CD14-positive monocyte (primary cell): ENCODE results near the gene MXI1. TPM values are rescaled to one million over a fixed set of nuclear protein-coding genes. Genes with fewer than 3 reads are reported as not detected.

Source experiments
- DNase-seq, 3 donors: peaks; one replicate each; pipeline ENCODE4 v3.0.0-alpha.2; 2011 to 2022
- H2AFZ ChIP-seq: 2 replicates; pipeline ENCODE4 v1.6.0; 2012; ENCODE audit warnings: mild to moderate bottlenecking, low read depth, low read length, inconsistent platforms; ENCODE audit not compliant: insufficient read depth, poor library complexity, severe bottlenecking
- H3K27ac ChIP-seq, 2 donors: 1 replicate in 1 of 2; 2 replicates in 1 of 2; pipeline ENCODE4 v1.5.1; 2012 to 2013; ENCODE audit warnings: low read length in 2 of 2, control low read depth in 1 of 2, inconsistent platforms in 1 of 2, low read depth in 1 of 2, mild to moderate bottlenecking in 1 of 2
- H3K27me3 ChIP-seq, 2 donors: one replicate each; pipeline versions ENCODE4 v1.6.0 to v1.6.1; 2011 to 2013; ENCODE audit warnings: low read length in 2 of 2; ENCODE audit not compliant: control insufficient read depth in 2 of 2, insufficient read depth in 2 of 2
- H3K36me3 ChIP-seq, 2 donors: replicated peaks in 1 of 2; 1 replicate in 1 of 2; 2 replicates in 1 of 2; pipeline versions ENCODE4 v1.5.1 to v1.6.1; 2012 to 2013; ENCODE audit warnings: low read length in 2 of 2, control low read depth in 1 of 2, inconsistent platforms in 1 of 2, mild to moderate bottlenecking in 1 of 2; ENCODE audit not compliant: insufficient read depth in 2 of 2, control insufficient read depth in 1 of 2
- H3K4me1 ChIP-seq, 2 donors: 1 replicate in 1 of 2; 2 replicates in 1 of 2; pipeline versions ENCODE4 v1.5.1 to v1.6.1; 2012 to 2013; ENCODE audit warnings: low read length in 2 of 2, control low read depth in 1 of 2, inconsistent platforms in 1 of 2, mild to moderate bottlenecking in 1 of 2, moderate library complexity in 1 of 2; ENCODE audit not compliant: insufficient read depth in 2 of 2, control insufficient read depth in 1 of 2
- H3K4me2 ChIP-seq: replicated peaks from 2 replicates; pipeline ENCODE3; 2012; ENCODE audit warnings: low read length, moderate library complexity, mild to moderate bottlenecking; ENCODE audit not compliant: poor library complexity, severe bottlenecking; ENCODE audit errors: extremely low read depth
- H3K4me3 ChIP-seq, 3 experiments: fragments of 200-600 bp in 1 of 3; sonication (generic) in 1 of 3; replicated peaks in 1 of 3; 1 replicate in 2 of 3; 2 replicates in 1 of 3; pipeline ENCODE4 v1.5.1; 2011 to 2013; ENCODE audit warnings: low read length in 3 of 3, mild to moderate bottlenecking in 3 of 3, control low read depth in 2 of 3, low read depth in 2 of 3, inconsistent platforms in 1 of 3, moderate library complexity in 1 of 3
- H3K79me2 ChIP-seq: 2 replicates; pipeline ENCODE4 v1.6.0; 2012; ENCODE audit warnings: mild to moderate bottlenecking, control low read depth, inconsistent platforms, low read length, moderate library complexity; ENCODE audit not compliant: insufficient read depth
- H3K9ac ChIP-seq: 2 replicates; pipeline ENCODE4 v1.6.0; 2017; ENCODE audit warnings: low read length, mild to moderate bottlenecking; ENCODE audit not compliant: insufficient read depth, poor library complexity, severe bottlenecking
- H3K9me3 ChIP-seq, 2 donors: replicated peaks in 1 of 2; 1 replicate in 1 of 2; 2 replicates in 1 of 2; pipeline versions ENCODE4 v1.5.1 to v1.6.1; 2012 to 2013; ENCODE audit warnings: low read length in 2 of 2, control low read depth in 1 of 2; ENCODE audit not compliant: control insufficient read depth in 1 of 2, insufficient read depth in 1 of 2
- H4K20me1 ChIP-seq: 2 replicates; pipeline ENCODE4 v1.6.0; 2012; ENCODE audit warnings: mild to moderate bottlenecking, low read length, control low read depth, moderate library complexity; ENCODE audit not compliant: insufficient read depth
- H3K27ac Mint-ChIP-seq, 7 donors: one replicate each; pipeline ENCODE4 v1.8.0; 2020; ENCODE audit warnings: mild to moderate bottlenecking in 7 of 7, mixed read lengths in 7 of 7, moderate library complexity in 6 of 7, inconsistent platforms in 2 of 7
- H3K27me3 Mint-ChIP-seq, 3 donors: one replicate each; pipeline ENCODE4 v1.8.0; 2021 to 2022; ENCODE audit warnings: low read depth in 3 of 3, mild to moderate bottlenecking in 3 of 3, mixed read lengths in 3 of 3, moderate library complexity in 3 of 3, inconsistent platforms in 1 of 3
- H3K36me3 Mint-ChIP-seq, 2 donors: one replicate each; pipeline ENCODE4 v1.8.0; 2020; ENCODE audit warnings: mixed read lengths in 2 of 2, inconsistent platforms in 1 of 2, mild to moderate bottlenecking in 1 of 2
- H3K4me1 Mint-ChIP-seq: one replicate; pipeline ENCODE4 v1.8.0; 2020; ENCODE audit warnings: mild to moderate bottlenecking, mixed read lengths
- H3K4me3 Mint-ChIP-seq, 2 donors: one replicate each; pipeline ENCODE4 v1.8.0; 2020; ENCODE audit warnings: mild to moderate bottlenecking in 2 of 2, mixed read lengths in 2 of 2, moderate library complexity in 1 of 2
- H3K9me3 Mint-ChIP-seq, 7 donors: one replicate each; pipeline ENCODE4 v1.8.0; 2020 to 2022; ENCODE audit warnings: mixed read lengths in 7 of 7, mild to moderate bottlenecking in 6 of 7, moderate library complexity in 6 of 7, inconsistent platforms in 2 of 7
- WGBS: methylation state at CpG from one replicate; pipeline ENCODE4 v1.1.5; 2013; ENCODE audit warnings: missing lambda C conversion rate; ENCODE audit not compliant: insufficient coverage; 5-methylcytosine and 5-hydroxymethylcytosine counted together
- intact Hi-C, 2 donors: fragments of 100-400 bp; cut with micrococcal nuclease; formaldehyde crosslinking; loops; one replicate each; pipeline versions ENCODE4 v1.15.0 to v1.15.1; 2023
- polyA plus RNA-seq, 3 donors: library from polyadenylated mRNA; depleted of rRNA in 1 of 3; unstranded in 2 of 3; stranded (reverse) in 1 of 3; fragments of 300-500 nt in 2 of 3; fragments of >200 nt in 1 of 3; fragmentation: Illumina TruSeq in 2 of 3; gene quantifications; 1 replicate in 2 of 3; 2 replicates in 1 of 3; pipeline ENCODE4 v1.2.3, GENCODE V29; 2012 to 2021
- TF ChIP-seq, protein P1 (sequence below): fragments of 200-600 bp; IDR thresholded peaks from one replicate; pipeline ENCODE4 v1.8.0; 2022; ENCODE audit warnings: antibody characterized with exemption, mild to moderate bottlenecking

Gene MXI1
- polyA plus RNA-seq, 3 donors, result 13.1 to 25.7 (median 21.6) TPM

DNA sequence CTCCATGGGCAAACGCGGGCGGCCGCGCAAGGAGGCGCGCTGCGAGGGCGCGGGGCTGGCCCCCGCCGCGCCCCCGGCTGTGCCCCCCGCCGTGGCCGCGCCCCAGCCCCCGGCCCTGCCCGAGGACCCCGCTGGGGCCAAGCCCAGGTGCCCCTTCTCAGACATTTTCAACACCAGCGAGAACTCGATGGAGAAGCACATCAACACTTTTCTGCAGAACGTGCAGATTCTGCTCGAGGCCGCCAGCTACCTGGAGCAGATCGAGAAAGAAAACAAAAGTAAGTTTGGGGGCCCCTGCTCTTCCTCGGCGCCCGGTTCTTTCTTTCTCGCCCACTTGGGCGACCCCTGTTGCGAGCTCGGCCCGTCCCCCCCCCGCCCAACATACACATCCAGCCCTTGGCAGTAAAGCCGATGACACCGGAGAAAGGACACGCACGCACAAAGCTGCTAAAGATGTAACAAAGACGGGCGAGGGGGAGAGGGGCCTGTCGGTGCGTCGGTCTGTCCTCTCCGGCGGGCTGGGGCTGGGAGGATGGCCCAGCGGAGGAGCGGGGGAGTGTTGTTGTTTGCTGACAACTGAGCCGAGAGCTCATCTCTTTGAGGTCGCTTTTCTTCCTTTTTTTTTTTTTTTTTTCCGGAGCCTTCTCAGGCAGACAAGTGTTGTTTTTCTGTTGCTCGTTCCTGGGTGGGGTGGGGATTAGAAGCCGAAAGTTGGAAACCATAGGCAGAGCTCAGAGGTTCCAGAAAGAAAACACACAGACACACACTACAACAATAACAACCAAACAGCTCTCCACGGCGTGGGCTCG, 604 bp downstream of the MXI1 start:
- peak overlapping the region; percentile 99 to 100 for H3K4me3 Mint-ChIP-seq
- intact Hi-C loops, result loop anchor here in 1 of 2 donors (5.0 kb wide), 2 partner anchors 64 to 66 kb away; no protein-coding TSS in a partner anchor
- peak overlapping the region; percentile 88 to 98 (median 95) for H3K27ac Mint-ChIP-seq
- H3K9me3 Mint-ChIP-seq, result peaks cover 0 to 3% (median 0%) of the 10 kb centered on the region in 7 donors
- no peaks in the 10 kb centered on the region for H3K9me3 ChIP-seq
- H3K4me3 ChIP-seq, result peak overlapping the region; percentile 45 to 91 (median 63)
- H3K27me3 ChIP-seq, result peaks cover 0 to 10% of the 10 kb centered on the region in 2 donors
- peak overlapping the region; percentile 99 for H3K4me2 ChIP-seq
- no peaks in the 10 kb centered on the region for H4K20me1 ChIP-seq
- H2AFZ ChIP-seq, result peak overlapping the region; percentile 89
- peak overlapping the region; percentile 75 for H3K9ac ChIP-seq
- H3K36me3 ChIP-seq, result no peaks in the 10 kb centered on the region
- DNase-seq, result peak; percentile 22 to 33 (median 26)
- peaks cover 11 to 27% (median 14%) of the 10 kb centered on the region in 3 donors for H3K27me3 Mint-ChIP-seq
- H3K4me1 ChIP-seq, result peaks cover 29 to 42% of the 10 kb centered on the region in 2 donors
- H3K27ac ChIP-seq, result peak overlapping the region; percentile 75 to 77
- WGBS, result under 1% methylated on average over 32 of the region's 57 CpGs
- H3K79me2 ChIP-seq, result peaks cover 31% of the 10 kb centered on the region
- no peaks in the 10 kb centered on the region for H3K36me3 Mint-ChIP-seq
- TF ChIP-seq, protein P1, sequence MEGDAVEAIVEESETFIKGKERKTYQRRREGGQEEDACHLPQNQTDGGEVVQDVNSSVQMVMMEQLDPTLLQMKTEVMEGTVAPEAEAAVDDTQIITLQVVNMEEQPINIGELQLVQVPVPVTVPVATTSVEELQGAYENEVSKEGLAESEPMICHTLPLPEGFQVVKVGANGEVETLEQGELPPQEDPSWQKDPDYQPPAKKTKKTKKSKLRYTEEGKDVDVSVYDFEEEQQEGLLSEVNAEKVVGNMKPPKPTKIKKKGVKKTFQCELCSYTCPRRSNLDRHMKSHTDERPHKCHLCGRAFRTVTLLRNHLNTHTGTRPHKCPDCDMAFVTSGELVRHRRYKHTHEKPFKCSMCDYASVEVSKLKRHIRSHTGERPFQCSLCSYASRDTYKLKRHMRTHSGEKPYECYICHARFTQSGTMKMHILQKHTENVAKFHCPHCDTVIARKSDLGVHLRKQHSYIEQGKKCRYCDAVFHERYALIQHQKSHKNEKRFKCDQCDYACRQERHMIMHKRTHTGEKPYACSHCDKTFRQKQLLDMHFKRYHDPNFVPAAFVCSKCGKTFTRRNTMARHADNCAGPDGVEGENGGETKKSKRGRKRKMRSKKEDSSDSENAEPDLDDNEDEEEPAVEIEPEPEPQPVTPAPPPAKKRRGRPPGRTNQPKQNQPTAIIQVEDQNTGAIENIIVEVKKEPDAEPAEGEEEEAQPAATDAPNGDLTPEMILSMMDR, result no peak
- peaks cover 33% of the 10 kb centered on the region for H3K4me1 Mint-ChIP-seq

DNA sequence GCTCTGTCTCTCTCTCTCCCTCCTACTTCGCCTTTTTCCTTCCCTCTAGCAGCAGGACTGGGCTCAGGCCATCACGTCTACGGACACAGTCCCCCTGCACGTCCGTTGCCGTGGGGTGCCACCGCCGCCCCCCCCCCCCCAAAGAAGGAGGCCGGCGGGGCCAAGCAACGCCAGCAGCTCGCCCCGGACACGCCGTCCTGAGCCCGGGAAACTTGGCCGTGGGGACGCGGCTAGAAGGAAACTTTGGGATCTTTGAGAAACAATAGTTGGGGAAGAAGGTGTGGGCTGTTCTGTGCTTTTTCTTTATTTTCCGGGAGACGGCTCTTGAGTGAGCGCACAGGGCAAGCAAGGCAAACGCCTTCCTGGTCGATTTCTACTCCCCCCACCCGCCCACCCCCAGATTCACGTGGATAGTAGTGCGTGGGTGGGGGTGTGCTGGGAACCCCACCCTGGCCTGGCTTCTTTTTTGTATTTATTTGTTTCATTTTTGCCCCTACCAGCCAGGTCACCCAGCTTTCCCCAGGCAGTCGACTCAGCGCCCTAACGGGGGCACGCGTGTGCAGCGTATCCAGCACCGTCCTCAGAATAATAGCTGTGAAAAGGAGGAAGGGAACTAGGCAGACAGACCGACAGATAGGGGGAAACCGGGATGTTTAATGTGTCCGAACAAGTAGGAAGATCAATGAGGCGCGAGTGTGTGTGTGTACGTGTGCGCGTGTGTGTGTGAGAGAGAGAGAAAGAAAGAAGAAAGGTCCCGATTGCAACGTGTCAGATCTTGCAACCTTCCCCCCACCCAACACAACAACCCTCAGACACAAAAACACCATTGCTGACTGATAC, 1.4 kb downstream of the MXI1 start:
- H3K27me3 Mint-ChIP-seq, result peaks cover 11 to 27% (median 14%) of the 10 kb centered on the region in 3 donors
- no peaks in the 10 kb centered on the region for H3K36me3 ChIP-seq
- DNase-seq, result peak; percentile 28 to 57 (median 53)
- H3K36me3 Mint-ChIP-seq, result peaks cover 2 to 4% of the 10 kb centered on the region in 2 donors
- TF ChIP-seq, protein P1, result no peak
- 0% methylated on average over 12 of the region's 44 CpGs for WGBS
- peaks cover 39% of the 10 kb centered on the region for H3K79me2 ChIP-seq
- peaks cover 0 to 3% (median 0%) of the 10 kb centered on the region in 7 donors for H3K9me3 Mint-ChIP-seq
- peak overlapping the region; percentile 89 for H2AFZ ChIP-seq
- peaks cover 37 to 51% of the 10 kb centered on the region in 2 donors for H3K4me1 ChIP-seq
- H3K27me3 ChIP-seq, result peaks cover 0 to 10% of the 10 kb centered on the region in 2 donors
- H3K4me2 ChIP-seq, result peak overlapping the region; percentile 99
- H3K27ac Mint-ChIP-seq, result peak overlapping the region; percentile 88 to 98 (median 95)
- H3K4me1 Mint-ChIP-seq, result peaks cover 41% of the 10 kb centered on the region
- H3K27ac ChIP-seq, result peak overlapping the region; percentile 75 to 77
- H3K9me3 ChIP-seq, result no peaks in the 10 kb centered on the region
- peak overlapping the region; percentile 99 to 100 for H3K4me3 Mint-ChIP-seq
- peak overlapping the region; percentile 45 to 91 (median 63) for H3K4me3 ChIP-seq
- peak overlapping the region; percentile 75 for H3K9ac ChIP-seq
- intact Hi-C loops, result loop anchor here in 1 of 2 donors (5.0 kb wide), 2 partner anchors 63 to 67 kb away; no protein-coding TSS in a partner anchor
- no peaks in the 10 kb centered on the region for H4K20me1 ChIP-seq
